Right atrium auricular region (tissue), 2 donors: ENCODE results near the gene WDR49. TPM values are rescaled to one million over a fixed set of nuclear protein-coding genes. Genes with fewer than 3 reads are reported as not detected.

Source experiments
- DNase-seq: peaks from one replicate; pipeline ENCODE4 v3.0.0-alpha.2; 2019; ENCODE audit warnings: low spot score
- H3K27ac ChIP-seq, 2 donors: fragments of 200-600 bp; sonication (generic); 1 replicate in 1 of 2; 2 replicates in 1 of 2; pipeline ENCODE4 v1.5.1; 2016 to 2019
- H3K27me3 ChIP-seq, 2 donors: fragments of 200-600 bp; sonication (generic); one replicate each; pipeline versions ENCODE4 v1.5.1 to v1.6.0; 2017 to 2019
- H3K36me3 ChIP-seq: fragments of 200-600 bp; sonication (generic); one replicate; pipeline ENCODE4 v1.5.1; 2016
- H3K4me1 ChIP-seq, 2 donors: fragments of 200-600 bp; sonication (generic); one replicate each; pipeline versions ENCODE4 v1.5.1 to v1.6.0; 2017 to 2019
- H3K4me3 ChIP-seq, 2 donors: fragments of 200-600 bp; sonication (generic); 1 replicate in 1 of 2; 2 replicates in 1 of 2; pipeline ENCODE4 v1.5.1; 2017 to 2019; ENCODE audit warnings: mild to moderate bottlenecking in 1 of 2, moderate library complexity in 1 of 2
- H3K9me3 ChIP-seq, 2 donors: fragments of 200-600 bp; sonication (generic); one replicate each; pipeline ENCODE4 v1.5.1; 2019
- total RNA-seq, 2 donors: library from RNA; depleted of rRNA; stranded (reverse); fragments of >200 nt; gene quantifications; one replicate each; pipeline ENCODE4 v1.1.0, GENCODE V29; 2016
- TF ChIP-seq, protein P1 (sequence below), 2 donors: fragments of 200-600 bp; sonication (generic); IDR thresholded peaks; one replicate each; pipeline ENCODE4 v1.5.1; 2019; ENCODE audit warnings: antibody characterized with exemption in 2 of 2

WDR49 gene
- total RNA-seq, 2 donors from 2014 or later = 5.5 to 14.8 TPM

- H3K4me1 ChIP-seq = no peaks in the 10 kb centered on the region
- H3K36me3 ChIP-seq = no peaks in the 10 kb centered on the region
- H3K4me3 ChIP-seq = no peak overlapping the region
- H3K27ac ChIP-seq = no peak overlapping the region
- no peaks in the 10 kb centered on the region for H3K27me3 ChIP-seq
- no peaks in the 10 kb centered on the region for H3K9me3 ChIP-seq
- TF ChIP-seq, protein P1, sequence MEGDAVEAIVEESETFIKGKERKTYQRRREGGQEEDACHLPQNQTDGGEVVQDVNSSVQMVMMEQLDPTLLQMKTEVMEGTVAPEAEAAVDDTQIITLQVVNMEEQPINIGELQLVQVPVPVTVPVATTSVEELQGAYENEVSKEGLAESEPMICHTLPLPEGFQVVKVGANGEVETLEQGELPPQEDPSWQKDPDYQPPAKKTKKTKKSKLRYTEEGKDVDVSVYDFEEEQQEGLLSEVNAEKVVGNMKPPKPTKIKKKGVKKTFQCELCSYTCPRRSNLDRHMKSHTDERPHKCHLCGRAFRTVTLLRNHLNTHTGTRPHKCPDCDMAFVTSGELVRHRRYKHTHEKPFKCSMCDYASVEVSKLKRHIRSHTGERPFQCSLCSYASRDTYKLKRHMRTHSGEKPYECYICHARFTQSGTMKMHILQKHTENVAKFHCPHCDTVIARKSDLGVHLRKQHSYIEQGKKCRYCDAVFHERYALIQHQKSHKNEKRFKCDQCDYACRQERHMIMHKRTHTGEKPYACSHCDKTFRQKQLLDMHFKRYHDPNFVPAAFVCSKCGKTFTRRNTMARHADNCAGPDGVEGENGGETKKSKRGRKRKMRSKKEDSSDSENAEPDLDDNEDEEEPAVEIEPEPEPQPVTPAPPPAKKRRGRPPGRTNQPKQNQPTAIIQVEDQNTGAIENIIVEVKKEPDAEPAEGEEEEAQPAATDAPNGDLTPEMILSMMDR (IDR thresholded peaks at IDR 0.05) = no peak
- no peak for DNase-seq
These were observed 185.7 kb downstream of the WDR49 start for GRCh38 chr3:167467848-167468611.

DNA sequence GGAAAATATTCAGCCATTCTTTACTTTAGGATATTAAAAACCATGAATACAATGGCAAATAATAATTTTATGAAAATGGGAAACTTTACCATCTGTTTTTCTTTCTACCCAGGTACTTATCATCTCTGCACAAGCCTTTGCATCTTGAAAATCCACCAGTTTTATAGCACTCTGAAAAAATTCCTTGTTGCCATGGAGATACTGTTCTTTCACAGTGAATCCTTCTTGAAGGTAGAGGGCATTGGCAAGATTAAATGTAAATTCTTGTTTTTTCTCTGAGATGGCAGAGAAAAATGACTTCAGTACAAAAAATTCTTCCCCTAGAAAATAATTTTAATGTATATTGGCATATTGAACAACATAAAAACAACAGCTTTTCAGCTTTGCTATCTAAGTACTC lies 186.8 kb downstream of the WDR49 start:
- no peak overlapping the region for H3K4me3 ChIP-seq
- DNase-seq = no peak
- H3K27me3 ChIP-seq = no peaks in the 10 kb centered on the region
- TF ChIP-seq, protein P1 (IDR thresholded peaks at IDR 0.05) = no peak
- H3K4me1 ChIP-seq = no peaks in the 10 kb centered on the region
- no peaks in the 10 kb centered on the region for H3K9me3 ChIP-seq
- no peak overlapping the region for H3K27ac ChIP-seq
- H3K36me3 ChIP-seq = no peaks in the 10 kb centered on the region

DNA sequence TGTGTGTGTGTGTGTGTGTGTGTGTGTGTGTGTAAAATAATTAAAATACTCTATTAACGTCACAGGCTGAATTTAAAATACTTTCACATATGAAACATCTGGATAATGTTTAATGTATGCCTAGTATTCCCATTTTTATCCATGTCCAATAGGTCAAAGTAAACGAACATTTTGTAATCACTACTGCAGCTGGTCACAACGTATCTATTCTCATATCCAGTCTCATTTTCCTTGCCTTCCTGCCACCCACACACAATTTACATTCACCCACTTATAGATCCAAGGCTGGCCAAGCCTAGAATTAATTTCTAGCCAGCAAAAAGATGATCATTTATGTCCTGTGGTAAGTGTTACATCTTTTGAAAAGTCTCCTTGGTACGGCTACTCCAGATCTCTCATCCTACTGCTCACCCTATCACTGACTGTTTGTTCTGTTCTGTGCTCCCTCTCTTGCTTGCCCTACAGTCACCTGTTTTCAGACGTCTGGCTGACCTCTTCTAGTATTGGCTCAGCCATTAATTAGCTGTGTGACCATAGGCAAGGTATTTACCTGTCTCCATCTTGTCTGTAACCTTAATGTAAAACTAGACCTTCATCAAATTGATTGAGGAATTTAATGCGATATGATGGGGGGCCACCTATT lies 197.5 kb downstream of the WDR49 start:
- H3K9me3 ChIP-seq = no peaks in the 10 kb centered on the region
- H3K36me3 ChIP-seq = no peaks in the 10 kb centered on the region
- H3K4me1 ChIP-seq = no peaks in the 10 kb centered on the region
- no peaks in the 10 kb centered on the region for H3K27me3 ChIP-seq
- no peak for DNase-seq
- H3K27ac ChIP-seq = no peak overlapping the region
- TF ChIP-seq, protein P1 (IDR thresholded peaks at IDR 0.05) = no peak
- no peak overlapping the region for H3K4me3 ChIP-seq

DNA sequence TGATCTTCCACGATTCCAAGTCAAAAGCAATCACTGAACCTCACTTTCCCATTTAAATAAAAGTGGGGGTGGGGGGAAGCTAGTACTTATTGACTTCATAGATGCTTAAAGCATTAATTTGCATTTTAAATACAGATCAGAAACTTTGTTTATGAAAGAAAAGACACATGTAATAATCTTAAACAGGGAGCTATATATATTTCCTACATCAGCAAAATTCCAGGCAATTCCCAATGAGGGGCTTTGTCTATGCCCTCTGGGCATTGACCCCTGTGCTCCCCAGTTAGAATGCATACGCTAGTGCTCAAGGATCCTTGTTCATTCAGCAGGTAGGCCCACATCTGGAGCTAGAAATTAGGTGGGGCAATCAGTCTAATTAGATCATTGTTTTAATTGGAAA lies 199.9 kb downstream of the WDR49 start:
- no peaks in the 10 kb centered on the region for H3K36me3 ChIP-seq
- H3K4me3 ChIP-seq = no peak overlapping the region
- H3K27ac ChIP-seq = no peak overlapping the region
- no peaks in the 10 kb centered on the region for H3K4me1 ChIP-seq
- no peak for DNase-seq
- no peaks in the 10 kb centered on the region for H3K27me3 ChIP-seq
- H3K9me3 ChIP-seq = no peaks in the 10 kb centered on the region
- TF ChIP-seq, protein P1 (IDR thresholded peaks at IDR 0.05) = no peak

GRCh38 chr3:167451282-167451681 lies 202.5 kb downstream of the WDR49 start:
- no peaks in the 10 kb centered on the region for H3K36me3 ChIP-seq

More at GRCh38 chr3:167451282-167451681, 202.5 kb downstream of the WDR49 start:
- Histone ChIP-seq H3K27ac (no peak overlapping the region), H3K4me1 (no peaks in the 10 kb centered on the region), H3K27me3 (no peaks in the 10 kb centered on the region), H3K4me3 (no peak overlapping the region), H3K9me3 (no peaks in the 10 kb centered on the region)
- DNase-seq = no peak
- TF ChIP-seq, protein P1 (IDR thresholded peaks at IDR 0.05) = no peak
